Endothelial cell of umbilical vein (primary cell): Measurements from ENCODE around the gene NDUFA5. TPM values are rescaled to one million over a fixed set of nuclear protein-coding genes. Genes with fewer than 3 reads are reported as not detected.

Experiments used
- polyA plus RNA-seq, 4 experiments: library from polyadenylated mRNA; depleted of rRNA in 3 of 4; stranded (reverse) in 3 of 4; unstranded in 1 of 4; fragments of >200 nt; gene quantifications; 2 replicates each; pipeline versions ENCODE4 v1.2.1 to v1.2.3, GENCODE V29; 2011 to 2012; ENCODE audit warnings: missing spikeins in 1 of 4
- total RNA-seq: library from RNA; stranded (reverse); gene quantifications from 2 replicates; pipeline ENCODE4 v1.2.3, GENCODE V29; 2021

Gene NDUFA5
- total and polyA plus RNA-seq, 2 donors (not counting 3 experiments of a cell fraction or from before 2014, with no cell fraction given): 6.2 to 62.3 TPM

Other genes starting within 250 kb of the NDUFA5 start
- gene IQUB, start 23.2 kb downstream of the NDUFA5 start, total RNA-seq: not detected in 2 replicates
- 0.01 TPM in 1 of 2 replicates, not detected in the other for gene IQUB, start 23.2 kb downstream of the NDUFA5 start, polyA plus RNA-seq
- not detected in 2 replicates for gene ASB15, start 44.0 kb upstream of the NDUFA5 start, total RNA-seq
- not detected in 2 replicates for gene ASB15, start 44.0 kb upstream of the NDUFA5 start, polyA plus RNA-seq
- not detected in 2 replicates for gene LMOD2, start 98.0 kb upstream of the NDUFA5 start, total RNA-seq
- gene LMOD2, start 98.0 kb upstream of the NDUFA5 start, polyA plus RNA-seq: not detected in 2 replicates
- 22.1 and 24.0 TPM in 2 replicates for gene WASL, start 191.2 kb upstream of the NDUFA5 start, total RNA-seq
- gene WASL, start 191.2 kb upstream of the NDUFA5 start, polyA plus RNA-seq: 4.1 and 5.2 TPM in 2 replicates